ENCODE measurements around the gene SELENOF. TPM values are rescaled to one million over a fixed set of nuclear protein-coding genes. Genes with fewer than 3 reads are reported as not detected.
"Not testable (repeated sequence)": the region's sequence is repeated elsewhere in the genome, so short reads cannot be mapped to it uniquely, and the experiment has no call there.

Gene SELENOF
- total RNA-seq, 2 donors from 2014 or later = 73.1 to 80.7 TPM

DNA sequence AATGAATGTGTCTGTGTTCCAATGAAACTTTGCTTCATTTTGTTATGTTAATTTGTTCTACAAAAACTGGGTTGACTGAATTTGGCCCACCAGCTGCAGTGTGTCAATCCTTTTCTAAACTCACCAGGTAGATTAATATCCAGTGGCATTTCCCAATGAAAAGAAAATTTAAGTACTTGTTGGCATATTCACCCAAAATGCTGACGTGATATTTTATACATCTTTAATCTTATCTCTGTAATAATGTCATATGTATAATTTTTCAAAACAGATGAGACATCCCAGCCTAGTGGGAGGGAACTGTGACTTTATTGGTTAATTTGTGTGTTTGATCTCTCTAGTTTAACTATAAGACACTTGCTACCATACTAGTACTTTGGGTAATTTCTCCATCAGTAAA, 8.1 kb downstream of the SELENOF start:
- Histone ChIP-seq H3K27me3 (no peaks in the 10 kb centered on the region), H3K9me3 (no peaks in the 10 kb centered on the region)
- TF ChIP-seq, protein P1, sequence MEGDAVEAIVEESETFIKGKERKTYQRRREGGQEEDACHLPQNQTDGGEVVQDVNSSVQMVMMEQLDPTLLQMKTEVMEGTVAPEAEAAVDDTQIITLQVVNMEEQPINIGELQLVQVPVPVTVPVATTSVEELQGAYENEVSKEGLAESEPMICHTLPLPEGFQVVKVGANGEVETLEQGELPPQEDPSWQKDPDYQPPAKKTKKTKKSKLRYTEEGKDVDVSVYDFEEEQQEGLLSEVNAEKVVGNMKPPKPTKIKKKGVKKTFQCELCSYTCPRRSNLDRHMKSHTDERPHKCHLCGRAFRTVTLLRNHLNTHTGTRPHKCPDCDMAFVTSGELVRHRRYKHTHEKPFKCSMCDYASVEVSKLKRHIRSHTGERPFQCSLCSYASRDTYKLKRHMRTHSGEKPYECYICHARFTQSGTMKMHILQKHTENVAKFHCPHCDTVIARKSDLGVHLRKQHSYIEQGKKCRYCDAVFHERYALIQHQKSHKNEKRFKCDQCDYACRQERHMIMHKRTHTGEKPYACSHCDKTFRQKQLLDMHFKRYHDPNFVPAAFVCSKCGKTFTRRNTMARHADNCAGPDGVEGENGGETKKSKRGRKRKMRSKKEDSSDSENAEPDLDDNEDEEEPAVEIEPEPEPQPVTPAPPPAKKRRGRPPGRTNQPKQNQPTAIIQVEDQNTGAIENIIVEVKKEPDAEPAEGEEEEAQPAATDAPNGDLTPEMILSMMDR (IDR thresholded peaks at IDR 0.05) = no peak

DNA sequence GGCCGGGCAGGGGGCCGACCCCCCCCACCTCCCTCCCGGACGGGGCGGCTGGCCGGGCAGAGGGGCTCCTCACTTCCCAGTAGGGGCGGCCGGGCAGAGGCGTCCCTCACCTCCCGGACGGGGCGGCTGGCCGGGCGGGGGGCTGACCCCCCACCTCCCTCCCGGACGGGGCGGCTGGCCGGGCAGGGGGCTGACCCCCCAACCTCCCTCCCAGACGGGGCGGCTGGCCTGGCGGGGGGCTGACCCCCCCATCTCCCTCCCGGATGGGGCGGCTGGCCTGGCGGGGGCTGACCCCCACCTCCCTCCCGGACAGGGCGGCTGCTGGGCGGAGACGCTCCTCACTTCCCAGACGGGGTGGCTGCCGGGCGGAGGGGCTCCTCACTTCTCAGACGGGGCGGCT, 14.5 kb downstream of the SELENOF start:
- H3K4me3 ChIP-seq; H3K27ac ChIP-seq; H3K9me3 ChIP-seq; DNase-seq (ENCODE audit: low spot score); H3K27me3 ChIP-seq; H3K36me3 ChIP-seq: not testable (repeated sequence)
- H3K4me1 ChIP-seq = peaks cover 0 to 11% of the 10 kb centered on the region in 2 donors

More for the DNA sequence above, 8.1 kb downstream of the SELENOF start:
- Histone ChIP-seq H3K4me3 (no peak overlapping the region), H3K27ac (no peak overlapping the region), H3K4me1 (no peaks in the 10 kb centered on the region), H3K36me3 (no peaks in the 10 kb centered on the region)
- DNase-seq (ENCODE audit: low spot score) = no peak

DNA sequence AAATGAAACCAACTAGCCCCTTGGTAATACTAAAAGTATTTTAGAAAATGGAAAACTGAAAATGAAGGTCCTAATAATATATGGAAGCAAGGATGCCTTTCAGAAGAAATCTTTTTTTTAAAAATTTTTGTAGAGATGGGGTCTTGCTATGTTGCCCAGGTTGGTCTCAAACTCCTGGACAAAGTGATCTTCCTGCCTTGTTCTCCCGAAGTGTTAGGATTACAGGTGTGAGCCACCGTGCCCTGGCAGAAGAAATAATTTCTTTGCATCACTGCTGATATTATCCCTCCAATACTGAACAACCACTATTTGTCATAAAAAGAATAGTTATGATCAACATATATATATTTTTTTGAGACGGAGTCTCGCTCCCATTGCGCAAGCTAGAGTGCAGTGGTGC, 25.6 kb downstream of the SELENOF start:
- Histone ChIP-seq H3K4me1 (no peaks in the 10 kb centered on the region), H3K4me3 (no peak overlapping the region), H3K9me3 (no peaks in the 10 kb centered on the region), H3K36me3 (no peaks in the 10 kb centered on the region), H3K27me3 (no peaks in the 10 kb centered on the region), H3K27ac (no peak overlapping the region)
- TF ChIP-seq, protein P1 (IDR thresholded peaks at IDR 0.05) = no peak
- no peak for DNase-seq (ENCODE audit: low spot score)

DNA sequence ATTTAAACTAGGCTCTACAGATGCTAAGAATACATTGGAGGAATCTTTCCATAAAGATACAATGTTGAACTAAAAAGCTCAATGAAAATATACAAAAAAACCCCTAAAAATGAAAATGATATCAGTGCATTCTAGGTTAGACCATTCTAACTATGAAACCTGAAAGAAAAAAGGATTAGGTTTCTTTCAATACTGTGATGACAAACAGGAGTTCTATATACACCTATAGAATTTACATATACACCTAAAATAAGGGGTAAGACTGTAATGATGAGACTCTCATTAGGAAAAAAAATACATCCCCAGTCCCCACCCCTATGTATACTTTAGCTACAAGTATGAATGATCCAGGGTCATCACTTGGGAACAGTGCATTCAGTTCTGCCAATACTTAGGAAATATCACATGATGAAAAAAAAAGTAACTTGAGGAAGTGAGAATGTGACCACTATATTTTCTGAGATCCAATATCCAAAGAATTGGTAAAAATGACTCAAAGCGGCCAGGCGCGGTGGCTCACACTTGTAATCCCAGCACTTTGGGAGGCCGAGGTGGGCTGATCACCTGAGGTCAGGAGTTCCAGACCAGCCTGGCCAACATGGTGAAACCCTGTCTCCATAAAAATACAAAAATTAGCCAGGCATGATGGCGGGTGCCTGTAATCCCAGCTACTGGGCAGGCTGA, 26.3 kb downstream of the SELENOF start:
- Histone ChIP-seq H3K27ac (no peak overlapping the region), H3K9me3 (no peaks in the 10 kb centered on the region), H3K4me3 (no peak overlapping the region), H3K4me1 (no peaks in the 10 kb centered on the region), H3K27me3 (no peaks in the 10 kb centered on the region), H3K36me3 (no peaks in the 10 kb centered on the region)
- DNase-seq (ENCODE audit: low spot score) = no peak
- TF ChIP-seq, protein P1 (IDR thresholded peaks at IDR 0.05) = no peak

DNA sequence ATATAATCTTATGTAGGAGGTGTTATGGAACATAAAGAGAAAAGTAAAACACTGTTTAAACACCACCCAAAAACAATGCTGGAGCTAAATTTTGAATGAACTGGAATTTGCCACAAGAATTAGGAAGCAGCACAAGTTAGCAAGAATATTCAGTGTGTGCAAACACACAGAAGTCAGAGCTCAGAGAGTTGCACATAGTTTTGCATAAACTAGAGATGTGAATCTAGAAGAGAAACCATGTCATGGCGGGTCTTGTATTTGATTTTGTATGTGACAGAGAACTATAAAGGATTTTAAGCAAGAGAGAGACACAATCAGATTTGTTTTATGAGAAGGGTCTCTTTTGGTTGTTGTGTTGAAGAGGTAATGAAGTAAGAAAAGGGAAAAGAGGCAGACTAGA, 38.2 kb downstream of the SELENOF start:
- Histone ChIP-seq H3K27ac (no peak overlapping the region), H3K27me3 (no peaks in the 10 kb centered on the region), H3K36me3 (peaks cover 7% of the 10 kb centered on the region), H3K4me3 (no peak overlapping the region), H3K9me3 (no peaks in the 10 kb centered on the region), H3K4me1 (no peaks in the 10 kb centered on the region)
- no peak for DNase-seq (ENCODE audit: low spot score)
- TF ChIP-seq, protein P1 (IDR thresholded peaks at IDR 0.05) = no peak

DNA sequence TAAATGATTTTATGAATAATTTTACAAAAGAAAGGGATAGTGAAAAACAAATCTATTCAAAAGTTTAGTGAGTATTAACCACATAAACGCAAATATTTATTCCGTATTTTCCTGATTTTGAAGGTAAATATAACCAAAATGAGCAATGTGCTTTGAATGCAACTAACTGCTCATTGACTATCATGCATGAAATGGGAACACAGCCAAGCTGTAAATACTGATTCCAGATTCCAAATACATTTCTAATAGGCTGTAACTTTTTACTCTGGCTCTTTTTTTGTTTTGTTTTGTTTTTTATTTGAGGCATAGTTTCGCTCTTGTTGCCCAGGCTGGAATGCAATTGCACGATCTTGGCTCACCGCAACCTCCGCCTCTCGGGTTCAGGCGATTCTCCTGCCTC, 41.8 kb downstream of the SELENOF start:
- no peak for DNase-seq (ENCODE audit: low spot score)
- no peak overlapping the region for H3K27ac ChIP-seq
- no peaks in the 10 kb centered on the region for H3K27me3 ChIP-seq
- TF ChIP-seq, protein P1 (IDR thresholded peaks at IDR 0.05) = no peak
- no peaks in the 10 kb centered on the region for H3K36me3 ChIP-seq
- H3K4me1 ChIP-seq = no peaks in the 10 kb centered on the region
- H3K9me3 ChIP-seq = no peaks in the 10 kb centered on the region
- no peak overlapping the region for H3K4me3 ChIP-seq

All from right atrium auricular region (tissue), 2 donors.